ENCODE results near the gene TMEM200A. TPM values are rescaled to one million over a fixed set of nuclear protein-coding genes. Genes with fewer than 3 reads are reported as not detected.

Gene TMEM200A
- total RNA-seq, 4 donors from 2014 or later = 5.3 to 11.8 (median 8.1) TPM

GRCh38 chr6:130459316-130459715 is 93.5 kb downstream of the TMEM200A start:
- no peaks in the 10 kb centered on the region for H3K4me1 ChIP-seq
- TF ChIP-seq EP300 (IDR thresholded peaks at IDR 0.05) (no peak), CTCF (IDR thresholded peaks at IDR 0.05) (no peak), POLR2A (IDR thresholded peaks at IDR 0.05) (no peak)
- H3K27me3 ChIP-seq = no peaks in the 10 kb centered on the region
- no peak overlapping the region for H3K4me3 ChIP-seq
- no peak for DNase-seq (ENCODE audit: low spot score in 2 of 2)
- WGBS, 2 donors = 74 to 81% methylated on average over 5 of the region's 5 CpGs
- no peak overlapping the region for H3K27ac ChIP-seq
- H3K36me3 ChIP-seq = no peaks in the 10 kb centered on the region
- no peaks in the 10 kb centered on the region for H3K9me3 ChIP-seq

- DNase-seq (ENCODE audit: low spot score in 2 of 2) = no peak
- Histone ChIP-seq H3K36me3 (no peaks in the 10 kb centered on the region), H3K27me3 (no peaks in the 10 kb centered on the region), H3K4me3 (no peak overlapping the region), H3K4me1 (no peaks in the 10 kb centered on the region), H3K27ac (no peak overlapping the region), H3K9me3 (no peaks in the 10 kb centered on the region)
- 91 to 96% methylated on average over 1 of the region's 1 CpG for WGBS, 2 donors
- TF ChIP-seq CTCF (IDR thresholded peaks at IDR 0.05) (no peak), POLR2A (IDR thresholded peaks at IDR 0.05) (no peak)
These were observed 95.1 kb downstream of the TMEM200A start for GRCh38 chr6:130460934-130461333.

- TF ChIP-seq POLR2A (IDR thresholded peaks at IDR 0.05) = no peak
- TF ChIP-seq EP300 (IDR thresholded peaks at IDR 0.05) = no peak
- no peak for TF ChIP-seq CTCF (IDR thresholded peaks at IDR 0.05)
- WGBS, 2 donors = 69 to 70% methylated on average over 9 of the region's 9 CpGs
These were observed 100.4 kb downstream of the TMEM200A start for GRCh38 chr6:130466052-130466747.

GRCh38 chr6:130466748-130467061 is 100.9 kb downstream of the TMEM200A start:
- 59 to 62% methylated on average over 5 of the region's 5 CpGs for WGBS, 2 donors
- Histone ChIP-seq H3K9me3 (no peaks in the 10 kb centered on the region), H3K27me3 (no peaks in the 10 kb centered on the region), H3K4me1 (no peaks in the 10 kb centered on the region), H3K27ac (no peak overlapping the region), H3K4me3 (no peak overlapping the region), H3K36me3 (no peaks in the 10 kb centered on the region)
- DNase-seq (ENCODE audit: low spot score in 2 of 2) = no peak
- no peak for TF ChIP-seq EP300 (IDR thresholded peaks at IDR 0.05)
- no peak for TF ChIP-seq CTCF (IDR thresholded peaks at IDR 0.05)
- no peak for TF ChIP-seq POLR2A (IDR thresholded peaks at IDR 0.05)

More at GRCh38 chr6:130466052-130466747, 100.4 kb downstream of the TMEM200A start:
- no peaks in the 10 kb centered on the region for H3K9me3 ChIP-seq
- no peaks in the 10 kb centered on the region for H3K27me3 ChIP-seq
- no peaks in the 10 kb centered on the region for H3K36me3 ChIP-seq
- no peak for DNase-seq (ENCODE audit: low spot score in 2 of 2)
- no peak overlapping the region for H3K4me3 ChIP-seq
- no peak overlapping the region for H3K27ac ChIP-seq
- no peaks in the 10 kb centered on the region for H3K4me1 ChIP-seq

GRCh38 chr6:130467146-130468050 is 101.6 kb downstream of the TMEM200A start:
- H3K4me1 ChIP-seq = no peaks in the 10 kb centered on the region
- no peak for DNase-seq (ENCODE audit: low spot score in 2 of 2)
- WGBS, 2 donors = 71 to 82% methylated on average over 1 of the region's 1 CpG
- TF ChIP-seq CTCF (IDR thresholded peaks at IDR 0.05) (no peak), POLR2A (IDR thresholded peaks at IDR 0.05) (no peak), EP300 (IDR thresholded peaks at IDR 0.05) (no peak)
- no peak overlapping the region for H3K4me3 ChIP-seq
- no peaks in the 10 kb centered on the region for H3K27me3 ChIP-seq
- H3K36me3 ChIP-seq = no peaks in the 10 kb centered on the region
- H3K9me3 ChIP-seq = peaks cover 0 to 2% (median 0%) of the 10 kb centered on the region in 4 donors
- no peak overlapping the region for H3K27ac ChIP-seq
